ENCODE results near the gene VAV2. TPM values are rescaled to one million over a fixed set of nuclear protein-coding genes. Genes with fewer than 3 reads are reported as not detected.
A peak's percentile ranks its signal among the peaks of the same experiment; 100 is the strongest.
"Not testable (repeated sequence)": the region's sequence is repeated elsewhere in the genome, so short reads cannot be mapped to it uniquely, and the experiment has no call there.

Gene VAV2
- total RNA-seq, 1 donor from 2014 or later: 52.0 TPM

DNA sequence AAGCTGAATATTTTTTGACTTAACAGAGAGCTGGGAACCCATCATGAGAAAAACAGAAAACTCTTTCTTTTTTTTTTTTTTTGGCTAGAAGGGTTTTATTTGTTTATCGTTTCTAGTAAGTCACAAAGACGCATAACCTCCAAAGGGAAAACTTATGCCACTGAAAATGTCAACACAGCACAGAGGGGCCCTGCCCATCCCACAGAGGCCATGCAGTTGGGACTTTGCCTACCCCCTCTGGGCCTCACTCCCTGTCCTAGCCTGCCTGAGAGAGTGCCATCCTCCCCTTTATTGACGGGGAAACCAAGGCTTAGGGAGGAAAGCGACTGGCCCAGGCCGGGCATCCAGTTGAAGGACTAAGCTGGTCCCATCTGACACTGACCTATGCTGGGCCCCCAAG, 74.7 kb downstream of the VAV2 start:
- DNase-seq (ENCODE audit: low read depth): no peak

- no peak for DNase-seq (ENCODE audit: low read depth)
Observed at GRCh38 chr9:133916159-133916541, 76.0 kb downstream of the VAV2 start.

GRCh38 chr9:133915534-133916158, 76.5 kb downstream of the VAV2 start:
- no peak for DNase-seq (ENCODE audit: low read depth)

DNA sequence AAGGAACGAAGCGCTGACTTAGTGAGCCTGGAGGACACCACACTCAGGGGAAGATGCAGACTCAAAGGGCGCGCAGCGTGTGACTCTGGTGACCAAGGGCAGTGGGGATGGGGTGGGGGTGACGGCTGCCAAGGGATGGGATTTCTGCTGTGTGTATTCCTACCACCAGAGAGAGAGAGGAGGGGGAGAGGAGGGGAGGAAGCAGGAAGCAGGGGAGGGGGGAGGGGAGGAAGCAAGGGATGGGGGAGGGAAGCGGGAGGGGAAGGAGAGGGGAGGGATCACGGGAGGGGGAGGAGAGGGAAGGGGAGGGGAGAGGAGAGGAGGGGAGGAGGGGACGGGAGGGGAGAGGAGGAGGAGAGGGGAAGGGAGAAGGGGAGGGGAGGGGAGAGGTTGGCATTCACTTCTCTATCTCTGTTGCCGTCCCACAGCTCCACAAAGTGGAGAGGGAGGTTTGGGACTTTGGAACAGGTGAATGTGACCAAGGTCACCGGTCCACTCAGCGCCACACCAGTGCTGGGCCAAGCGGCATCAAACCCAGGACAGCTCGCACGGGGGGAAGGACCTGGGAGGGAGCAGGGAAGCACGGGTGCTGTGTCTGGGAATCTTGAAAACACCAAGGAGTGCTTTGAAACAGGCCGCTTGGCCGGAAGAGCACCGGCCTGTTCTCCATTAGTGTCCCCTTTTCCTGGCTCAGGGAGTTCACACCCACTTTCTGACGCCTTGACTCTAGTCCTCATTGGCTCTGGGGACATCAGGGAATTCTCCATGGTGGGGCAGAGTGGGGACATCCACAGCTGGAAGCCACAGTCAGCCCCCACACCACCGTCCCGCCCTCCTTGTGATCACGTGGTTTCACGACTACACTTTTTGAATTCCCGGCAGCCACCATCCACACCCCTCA, 77.4 kb downstream of the VAV2 start:
- no peak for DNase-seq (ENCODE audit: low read depth)

- no peak for DNase-seq (ENCODE audit: low read depth)
Observed at GRCh38 chr9:133913571-133914369, 78.4 kb downstream of the VAV2 start.

GRCh38 chr9:133910855-133911514, 81.1 kb downstream of the VAV2 start:
- no peak for DNase-seq (ENCODE audit: low read depth)

DNA sequence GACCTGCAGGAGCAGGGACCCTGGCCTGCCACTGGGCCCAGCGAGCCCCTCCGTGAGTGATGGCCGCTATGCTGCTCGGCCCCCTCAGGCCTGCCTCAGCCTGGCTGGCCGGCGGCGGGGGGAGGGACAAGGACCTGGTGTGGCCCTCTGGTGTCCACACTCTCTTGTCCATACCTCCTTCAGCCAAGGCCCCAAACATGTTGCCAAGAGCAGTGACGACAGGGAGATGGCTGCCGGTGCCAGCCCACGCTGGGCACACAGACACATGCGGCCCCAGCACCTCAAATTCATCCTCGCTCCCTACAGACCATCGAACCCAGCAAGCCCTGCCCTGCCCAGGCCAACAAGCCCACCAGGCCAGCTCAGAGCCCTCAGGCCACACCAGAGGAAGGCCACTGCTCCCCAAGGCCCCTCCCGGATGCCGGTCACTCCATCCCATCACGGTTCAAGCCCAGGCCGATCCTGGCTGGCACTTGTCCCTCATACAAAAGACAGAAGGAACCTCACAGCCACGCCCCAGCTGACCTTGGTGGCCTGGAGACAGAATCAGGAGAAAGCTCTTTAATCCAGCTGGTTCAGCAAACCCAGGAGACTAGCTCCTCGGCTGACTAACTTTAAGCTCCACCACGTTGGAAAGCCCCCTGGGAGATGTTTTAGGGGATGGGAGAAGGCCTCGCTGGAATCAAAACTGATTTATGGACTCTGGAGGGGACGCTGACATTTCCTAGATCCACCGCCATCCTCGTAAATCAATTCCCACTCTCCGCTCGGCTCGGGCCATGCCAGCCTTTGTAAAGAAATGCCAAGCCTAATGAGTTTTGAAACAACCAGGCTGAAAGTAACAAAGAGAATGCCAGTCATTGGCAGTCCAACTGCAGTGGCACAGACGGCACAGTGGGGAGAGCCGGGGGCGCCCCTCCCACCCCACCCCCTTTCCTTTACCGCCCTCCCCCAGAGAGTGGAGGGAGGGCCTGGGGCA, 84.9 kb downstream of the VAV2 start:
- no peak for DNase-seq (ENCODE audit: low read depth)

DNA sequence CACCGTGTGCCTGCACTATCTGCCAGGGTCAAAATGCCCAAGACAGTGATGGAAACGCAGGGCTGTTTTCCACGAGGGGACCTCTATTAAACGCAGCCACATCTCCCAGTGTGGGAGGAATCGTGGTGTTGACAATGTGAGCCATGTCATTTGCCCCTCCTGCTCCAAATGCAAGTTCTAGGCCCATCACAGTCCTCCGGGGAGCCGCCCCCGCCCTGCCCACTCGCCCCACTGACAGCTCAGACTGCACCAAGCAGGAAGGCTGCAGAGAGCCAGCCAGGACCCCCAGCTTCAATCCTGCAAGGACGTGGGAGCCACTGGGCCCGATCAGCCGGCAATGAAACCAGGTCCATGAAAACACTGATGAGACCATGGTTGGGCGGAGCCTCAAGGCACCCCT, 85.9 kb downstream of the VAV2 start:
- no peak for DNase-seq (ENCODE audit: low read depth)

DNA sequence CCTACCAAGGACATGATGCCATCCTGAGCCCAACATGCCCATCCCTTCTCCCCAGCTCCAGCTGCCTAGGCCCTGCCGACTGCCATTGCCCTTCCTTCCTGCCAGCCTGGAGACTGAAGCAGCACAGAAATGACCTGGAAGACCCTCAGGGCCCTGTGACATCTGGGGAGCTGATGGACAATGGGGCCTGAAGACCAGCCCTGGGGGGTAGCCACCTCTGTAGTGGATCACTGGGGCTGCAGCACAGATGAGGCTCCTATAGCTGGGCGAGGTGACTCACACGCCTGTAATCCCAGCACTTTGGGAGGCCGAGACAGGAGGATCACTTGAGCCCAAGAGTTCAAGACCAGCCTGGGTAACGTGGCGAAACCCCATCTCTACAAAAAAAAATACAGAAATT, 86.6 kb downstream of the VAV2 start:
- DNase-seq (ENCODE audit: low read depth): no peak

- no peak for DNase-seq (ENCODE audit: low read depth)
Observed at GRCh38 chr9:133904346-133905090, 87.6 kb downstream of the VAV2 start.

DNA sequence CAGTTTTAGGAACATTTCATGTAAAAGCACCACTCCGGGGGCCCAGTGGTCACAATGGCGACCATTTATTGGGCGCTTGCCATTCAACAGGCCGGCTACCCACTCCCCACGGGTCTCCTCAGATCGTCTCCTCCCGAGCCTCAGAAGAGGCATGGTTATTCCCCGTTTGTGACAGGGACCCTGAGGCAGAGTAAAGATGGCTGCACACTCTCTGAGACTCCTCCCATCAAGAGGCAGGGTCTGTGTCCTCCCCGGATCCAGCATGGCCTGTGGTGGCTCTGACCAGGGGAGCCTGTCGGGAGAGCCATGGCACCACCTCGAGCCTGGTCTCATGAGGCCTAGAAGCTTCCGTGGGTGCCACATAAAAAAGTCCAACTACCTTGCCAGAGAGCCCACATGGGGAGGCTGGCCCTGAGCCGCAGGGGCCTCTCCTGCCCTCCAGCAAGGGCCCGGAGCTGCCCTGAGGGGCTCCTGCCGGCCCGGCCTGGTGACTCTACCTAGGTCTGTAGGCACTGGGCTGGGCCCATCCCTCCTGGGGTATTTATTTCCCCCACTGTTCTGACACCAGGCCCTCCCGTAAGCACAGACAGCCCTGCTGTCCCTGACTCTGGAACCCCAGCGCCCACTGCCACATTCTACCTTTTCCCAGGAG, 90.8 kb downstream of the VAV2 start:
- no peak for DNase-seq (ENCODE audit: low read depth)

- DNase-seq (ENCODE audit: low read depth): peak; percentile 39
Observed at GRCh38 chr9:133897675-133898074, 94.4 kb downstream of the VAV2 start.

DNA sequence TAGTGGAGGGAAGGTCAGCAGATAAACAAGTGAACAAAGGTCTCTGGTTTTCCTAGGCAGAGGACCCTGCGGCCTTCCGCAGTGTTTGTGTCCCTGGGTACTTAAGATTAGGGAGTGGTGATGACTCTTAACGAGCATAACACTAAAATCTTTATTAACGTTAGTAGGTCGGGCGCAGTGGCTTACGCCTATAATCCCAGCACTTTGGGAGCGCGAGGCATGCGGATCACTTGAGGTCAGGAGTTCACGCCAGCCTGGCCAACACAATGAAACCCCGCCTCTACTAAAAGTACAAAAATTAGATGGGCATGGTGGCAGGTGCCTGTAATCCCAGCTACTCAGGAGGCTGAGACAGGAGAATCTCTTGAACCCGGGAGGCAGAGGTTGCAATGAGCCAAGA, 96.1 kb downstream of the VAV2 start:
- DNase-seq (ENCODE audit: low read depth): not testable (repeated sequence)

DNA sequence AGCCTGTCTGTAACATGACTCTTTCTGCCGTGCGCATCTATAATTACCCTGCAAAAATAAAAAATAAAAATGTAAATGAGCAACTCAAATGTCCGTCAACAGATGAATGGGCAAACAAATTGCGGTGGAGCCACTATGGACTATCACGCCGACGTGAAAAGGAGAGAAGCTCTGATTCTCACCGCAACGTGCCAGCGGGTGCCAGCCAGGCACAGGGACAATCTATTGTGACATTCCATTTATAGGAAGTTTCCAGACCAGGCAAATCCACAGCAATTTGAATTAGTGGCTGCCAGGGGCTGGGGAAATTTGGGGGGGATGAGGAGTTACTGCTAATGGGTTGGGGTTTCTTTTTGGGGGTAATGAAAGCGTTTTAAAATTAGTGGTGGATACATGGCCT, 96.8 kb downstream of the VAV2 start:
- DNase-seq (ENCODE audit: low read depth): no peak

DNA sequence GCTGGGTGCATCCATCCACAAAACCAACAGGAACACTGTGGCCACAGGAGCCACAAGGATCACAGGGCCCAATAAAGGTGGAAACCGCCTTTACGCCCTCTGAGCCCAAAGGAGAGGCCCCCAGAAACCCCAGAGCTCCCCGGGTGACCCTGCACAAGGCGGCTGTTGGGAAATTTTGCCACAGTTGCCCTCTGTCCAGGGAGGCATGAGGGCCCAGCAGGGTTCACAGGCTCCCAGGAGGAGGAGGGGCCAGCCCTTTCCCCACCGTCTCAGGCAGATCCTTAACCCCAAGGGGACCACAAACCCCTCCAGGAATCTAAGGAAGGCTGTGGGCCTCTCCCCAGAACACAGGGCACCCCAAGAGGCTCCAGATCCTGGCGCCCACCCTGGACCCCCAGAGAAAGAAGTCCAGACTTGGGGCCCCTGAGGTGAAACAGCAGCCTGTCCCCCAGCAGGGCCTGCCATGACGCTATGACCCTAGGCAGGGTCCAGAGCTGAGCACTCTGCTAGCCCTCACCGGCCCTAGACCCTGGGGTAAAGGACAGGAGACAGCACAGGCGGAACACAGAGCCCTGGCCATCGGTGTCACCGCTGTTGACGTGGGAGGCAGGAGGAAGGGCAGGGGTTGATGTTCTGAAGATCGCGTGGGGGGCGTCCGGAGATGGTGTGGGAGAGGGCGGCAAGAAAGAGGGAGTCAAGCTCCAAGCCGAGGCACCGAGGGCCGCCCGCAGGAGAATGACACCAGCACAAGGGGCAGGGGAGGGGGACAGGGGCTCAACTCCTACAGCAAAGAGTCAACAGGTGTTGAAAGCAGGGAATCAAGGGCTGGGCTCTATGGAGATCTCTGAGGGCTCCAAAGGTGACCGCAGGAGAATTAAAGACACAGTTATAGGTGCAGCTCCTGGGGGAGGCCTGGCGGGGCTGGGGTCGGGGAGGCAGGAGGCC, 97.5 kb downstream of the VAV2 start:
- DNase-seq (ENCODE audit: low read depth): no peak

DNA sequence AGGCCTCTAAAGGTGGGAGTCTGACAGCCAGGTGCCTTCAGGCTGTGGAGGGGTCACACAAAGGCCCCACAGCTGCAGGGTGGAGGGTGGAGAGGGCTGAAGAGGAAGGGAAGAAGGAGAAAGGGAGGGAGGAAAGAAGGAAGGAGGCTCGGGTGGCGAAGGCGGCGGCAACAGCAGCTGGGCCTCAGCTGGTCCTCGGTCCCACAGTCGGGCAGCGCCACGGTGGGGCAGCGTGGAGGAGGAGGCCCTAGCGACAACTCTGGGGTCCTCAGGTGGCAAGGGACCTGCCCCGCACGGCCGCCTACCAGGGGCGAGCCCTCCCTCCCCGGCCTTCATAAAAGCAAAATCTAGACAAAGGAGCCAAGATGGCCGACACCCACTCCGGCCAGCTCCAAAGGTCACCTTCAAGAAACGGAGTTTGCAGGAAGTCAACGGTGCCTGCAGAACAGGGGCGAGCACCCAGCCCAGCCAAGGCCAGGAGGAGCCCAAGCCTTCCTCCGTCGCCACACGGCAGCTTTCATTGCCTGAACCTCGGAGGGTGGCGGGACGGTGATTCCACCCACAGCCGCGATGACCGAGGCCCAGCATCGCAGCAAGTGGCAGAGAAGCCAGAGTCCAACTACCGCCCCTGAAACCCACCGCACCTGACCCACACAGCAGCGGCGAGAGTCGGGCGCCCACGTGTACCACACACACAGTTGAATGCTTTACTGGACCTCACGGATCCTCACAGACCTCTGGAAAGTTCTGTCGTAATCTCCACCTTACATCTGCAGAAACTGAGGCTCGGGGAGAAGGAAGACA, 98.7 kb downstream of the VAV2 start:
- DNase-seq (ENCODE audit: low read depth): no peak

DNA sequence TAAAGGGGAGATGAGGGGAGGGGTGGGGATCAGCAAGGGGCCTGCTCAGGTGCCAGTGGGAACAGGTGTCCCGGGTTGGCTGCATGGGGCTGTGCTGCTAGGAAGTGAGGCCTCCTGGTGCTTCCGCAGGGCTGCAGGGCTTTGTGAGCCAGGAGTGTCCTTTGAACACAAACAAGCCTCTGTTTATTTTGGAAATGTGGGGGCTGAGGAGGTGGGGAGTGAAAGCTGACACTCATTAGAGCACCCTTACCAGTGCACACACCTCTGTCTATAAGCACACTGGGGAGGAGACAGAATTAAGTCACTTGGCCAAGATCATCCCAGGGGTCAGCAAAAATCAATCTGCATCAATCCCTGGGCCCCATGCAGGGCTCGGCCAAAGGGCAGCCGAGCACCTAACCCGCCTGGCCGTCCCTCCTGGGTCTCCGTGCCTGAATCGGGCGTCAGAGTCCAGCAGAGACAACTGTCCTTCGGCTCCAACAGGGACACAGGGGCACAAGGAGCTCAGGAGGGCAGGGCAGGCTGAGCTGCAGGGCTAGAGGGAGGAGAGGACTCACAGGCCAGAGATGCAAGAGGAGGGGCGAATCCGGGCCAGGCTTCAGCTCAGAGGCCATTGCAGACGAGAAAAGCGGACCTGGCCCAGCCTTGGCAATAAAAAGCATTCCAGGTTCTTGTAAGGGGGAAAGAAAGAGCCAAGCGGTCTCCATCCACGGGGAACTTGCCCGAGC, 99.8 kb downstream of the VAV2 start:
- no peak for DNase-seq (ENCODE audit: low read depth)
